SK-N-SH (cell line): ENCODE measurements around the gene SERPIND1. TPM values are rescaled to one million over a fixed set of nuclear protein-coding genes. Genes with fewer than 3 reads are reported as not detected.

Source experiments
- CTCF ChIA-PET: fragments of 300-600, 350-600 bp; formaldehyde crosslinking; extraction: SDS; loops from one replicate; lab custom pipeline; 2021; lab: Yijun Ruan, JAX
- POLR2A ChIA-PET: fragments of 350-600 bp; sonication (Branson Sonifier 250); formaldehyde crosslinking; extraction: SDS; loops from one replicate; lab custom pipeline; 2020; ENCODE audit warnings: antibody characterized with exemption, inconsistent platforms; lab: Yijun Ruan, JAX
- DNase-seq: peaks from one replicate; pipeline ENCODE4 v3.0.0; 2012
- H2AFZ ChIP-seq: fragments of 200-600 bp; sonication (generic); 2 replicates; pipeline ENCODE4 v1.8.1; 2016; ENCODE audit warnings: antibody characterized with exemption, mild to moderate bottlenecking, low read depth
- H3F3A ChIP-seq: fragments of 200-600 bp; sonication (generic); replicated peaks from 2 replicates; pipeline ENCODE3; 2016; ENCODE audit warnings: antibody characterized with exemption, mild to moderate bottlenecking; ENCODE audit not compliant: insufficient read depth
- H3K27ac ChIP-seq, 2 experiments: fragments of 200-500 bp in 1 of 2; fragments of 200-600 bp in 1 of 2; sonication (Bioruptor generic) in 1 of 2; sonication (generic), shearing (Covaris generic) in 1 of 2; 2 replicates each; pipeline versions ENCODE4 v1.5.1 to v1.6.1; 2014 to 2016; ENCODE audit warnings: low read depth in 2 of 2, inconsistent platforms in 1 of 2, low read length in 1 of 2, mild to moderate bottlenecking in 1 of 2, mixed read lengths in 1 of 2
- H3K27me3 ChIP-seq: fragments of 200-600 bp; sonication (generic), shearing (Covaris generic); 2 replicates; pipeline ENCODE4 v1.6.1; 2016; ENCODE audit warnings: mixed run types; ENCODE audit not compliant: insufficient read depth
- H3K36me3 ChIP-seq, 2 experiments: fragments of 200-500 bp in 1 of 2; fragments of 200-600 bp in 1 of 2; sonication (Bioruptor generic) in 1 of 2; sonication (generic) in 1 of 2; replicated peaks in 1 of 2; 2 replicates each; pipeline versions ENCODE3 to v1.5.1; 2014 to 2016; ENCODE audit warnings: low read length in 1 of 2, mild to moderate bottlenecking in 1 of 2; ENCODE audit not compliant: insufficient read depth in 2 of 2, control insufficient read depth in 1 of 2
- H3K4me1 ChIP-seq, 2 experiments: fragments of 200-500 bp in 1 of 2; fragments of 200-600 bp in 1 of 2; sonication (Bioruptor generic) in 1 of 2; sonication (generic), shearing (Covaris generic) in 1 of 2; 2 replicates each; pipeline versions ENCODE4 v1.5.1 to v1.6.1; 2014 to 2016; ENCODE audit warnings: low read depth in 1 of 2, low read length in 1 of 2, mixed run types in 1 of 2; ENCODE audit not compliant: insufficient read depth in 2 of 2, control insufficient read depth in 1 of 2
- H3K4me2 ChIP-seq: fragments of 200-600 bp; sonication (generic), shearing (Covaris generic); 2 replicates; pipeline ENCODE4 v1.6.1; 2017; ENCODE audit warnings: mixed run types
- H3K4me3 ChIP-seq, 2 experiments: fragments of 200-500 bp in 1 of 2; fragments of 200-600 bp in 1 of 2; sonication (Bioruptor generic) in 1 of 2; sonication (generic), shearing (Covaris generic) in 1 of 2; 2 replicates each; pipeline versions ENCODE4 v1.5.1 to v1.8.1; 2014 to 2016; ENCODE audit warnings: low read depth in 2 of 2, inconsistent platforms in 1 of 2, low read length in 1 of 2, mild to moderate bottlenecking in 1 of 2, mixed read lengths in 1 of 2, moderate library complexity in 1 of 2
- H3K79me2 ChIP-seq: fragments of 200-600 bp; sonication (generic); 2 replicates; pipeline ENCODE4 v1.8.1; 2017; ENCODE audit warnings: mild to moderate bottlenecking; ENCODE audit not compliant: insufficient read depth
- H3K9ac ChIP-seq: fragments of 200-600 bp; sonication (generic); 2 replicates; pipeline ENCODE4 v1.6.1; 2017; ENCODE audit warnings: mixed run types
- H3K9me2 ChIP-seq: fragments of 200-600 bp; sonication (generic); 2 replicates; pipeline ENCODE4 v1.6.1; 2017; ENCODE audit warnings: mixed run types
- H3K9me3 ChIP-seq: fragments of 200-600 bp; sonication (generic); 2 replicates; pipeline ENCODE4 v1.6.1; 2017; ENCODE audit warnings: mixed run types, mild to moderate bottlenecking, moderate library complexity
- H4K20me1 ChIP-seq: fragments of 200-600 bp; sonication (generic); 2 replicates; pipeline ENCODE4 v1.6.1; 2017; ENCODE audit warnings: mild to moderate bottlenecking, mixed run types; ENCODE audit not compliant: insufficient read depth
- CHD2 ChIP-seq: fragments of 150-350 bp; IDR thresholded peaks from 2 replicates; pipeline ENCODE4 v1.6.1; 2018; ENCODE audit warnings: low read length; ENCODE audit not compliant: partially characterized antibody
- ELF1 ChIP-seq: IDR thresholded peaks from 2 replicates; pipeline ENCODE4 v1.4.0; 2012
- FOXJ3 ChIP-seq: sonication (generic); formaldehyde crosslinking; IDR thresholded peaks from 2 replicates; pipeline ENCODE4 v1.5.1; 2020; ENCODE audit warnings: mild to moderate bottlenecking, missing genetic modification reagents
- FOXM1 ChIP-seq: IDR thresholded peaks from 2 replicates; pipeline ENCODE4 v1.4.0; 2012; ENCODE audit warnings: low read depth, mild to moderate bottlenecking
- GABPA ChIP-seq: IDR thresholded peaks from 2 replicates; pipeline ENCODE4 v1.4.0; 2012; ENCODE audit warnings: low read depth, mild to moderate bottlenecking
- GATA2 ChIP-seq: sonication (generic); formaldehyde crosslinking; IDR thresholded peaks from 2 replicates; pipeline ENCODE4 v1.5.0; 2020; ENCODE audit warnings: mild to moderate bottlenecking, missing genetic modification reagents
- MXI1 ChIP-seq: IDR thresholded peaks from 2 replicates; pipeline ENCODE4 v1.6.1; 2012; ENCODE audit warnings: mild to moderate bottlenecking, low read depth, low read length, improper control_type of control experiment
- SIN3A ChIP-seq: IDR thresholded peaks from 2 replicates; pipeline ENCODE4 v1.6.1; 2012; ENCODE audit warnings: low read depth, mild to moderate bottlenecking, low read length, moderate library complexity, borderline replicate concordance
- SMC3 ChIP-seq: IDR thresholded peaks from 2 replicates; pipeline ENCODE4 v1.6.1; 2012; ENCODE audit warnings: low read depth, low read length, improper control_type of control experiment
- TAF1 ChIP-seq: IDR thresholded peaks from 2 replicates; pipeline ENCODE4 v1.6.1; 2012; ENCODE audit warnings: low read depth, mild to moderate bottlenecking, low read length, moderate library complexity, borderline replicate concordance
- YY1 ChIP-seq: IDR thresholded peaks from 2 replicates; pipeline ENCODE4 v1.4.0; 2012; ENCODE audit warnings: low read depth, mild to moderate bottlenecking
- ZBTB33 ChIP-seq: IDR thresholded peaks from 2 replicates; pipeline ENCODE4 v1.4.0; 2012; ENCODE audit warnings: low read depth, borderline replicate concordance
- WGBS: methylation state at CpG from one replicate; pipeline ENCODE4 v1.1.6; 2017; ENCODE audit warnings: low lambda C conversion rate; 5-methylcytosine and 5-hydroxymethylcytosine counted together
- polyA plus RNA-seq, 3 experiments: library from polyadenylated mRNA; depleted of rRNA; stranded (reverse); fragments of >200 nt; gene quantifications; 2 replicates each; pipeline ENCODE4 v1.2.3, GENCODE V29; 2012
- TF ChIP-seq, protein P1 (sequence below): IDR thresholded peaks from 2 replicates; pipeline ENCODE4 v1.4.0; 2012; ENCODE audit warnings: low read depth, borderline replicate concordance
- TF ChIP-seq, protein P2 (sequence below): IDR thresholded peaks from 2 replicates; pipeline ENCODE4; 2012
- TF ChIP-seq, protein P3 (sequence below): IDR thresholded peaks from 2 replicates; pipeline ENCODE4 v1.4.0; 2012; ENCODE audit warnings: low read depth

The SERPIND1 gene
- polyA plus RNA-seq, 1 of the 3 experiments (the other 2 are of a cell fraction) = not detected

- TF ChIP-seq GABPA = no peak
- TF ChIP-seq, protein P1, sequence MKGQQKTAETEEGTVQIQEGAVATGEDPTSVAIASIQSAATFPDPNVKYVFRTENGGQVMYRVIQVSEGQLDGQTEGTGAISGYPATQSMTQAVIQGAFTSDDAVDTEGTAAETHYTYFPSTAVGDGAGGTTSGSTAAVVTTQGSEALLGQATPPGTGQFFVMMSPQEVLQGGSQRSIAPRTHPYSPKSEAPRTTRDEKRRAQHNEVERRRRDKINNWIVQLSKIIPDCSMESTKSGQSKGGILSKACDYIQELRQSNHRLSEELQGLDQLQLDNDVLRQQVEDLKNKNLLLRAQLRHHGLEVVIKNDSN = no peak
- TF ChIP-seq CHD2 = no peak
- no peak for TF ChIP-seq FOXM1
- no peak for TF ChIP-seq TAF1
- TF ChIP-seq, protein P2, sequence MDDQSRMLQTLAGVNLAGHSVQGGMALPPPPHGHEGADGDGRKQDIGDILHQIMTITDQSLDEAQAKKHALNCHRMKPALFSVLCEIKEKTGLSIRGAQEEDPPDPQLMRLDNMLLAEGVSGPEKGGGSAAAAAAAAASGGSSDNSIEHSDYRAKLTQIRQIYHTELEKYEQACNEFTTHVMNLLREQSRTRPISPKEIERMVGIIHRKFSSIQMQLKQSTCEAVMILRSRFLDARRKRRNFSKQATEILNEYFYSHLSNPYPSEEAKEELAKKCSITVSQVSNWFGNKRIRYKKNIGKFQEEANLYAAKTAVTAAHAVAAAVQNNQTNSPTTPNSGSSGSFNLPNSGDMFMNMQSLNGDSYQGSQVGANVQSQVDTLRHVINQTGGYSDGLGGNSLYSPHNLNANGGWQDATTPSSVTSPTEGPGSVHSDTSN = no peak
- TF ChIP-seq SIN3A = no peak
- no peak for TF ChIP-seq SMC3
- TF ChIP-seq ZBTB33 = no peak
- no peak for TF ChIP-seq MXI1
- no peak for TF ChIP-seq ELF1
- TF ChIP-seq, protein P3, sequence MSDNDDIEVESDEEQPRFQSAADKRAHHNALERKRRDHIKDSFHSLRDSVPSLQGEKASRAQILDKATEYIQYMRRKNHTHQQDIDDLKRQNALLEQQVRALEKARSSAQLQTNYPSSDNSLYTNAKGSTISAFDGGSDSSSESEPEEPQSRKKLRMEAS = no peak
- no peak for TF ChIP-seq GATA2 (CRISPR knock-in tag)
- no peak for TF ChIP-seq FOXJ3 (CRISPR knock-in tag)
- no peak for TF ChIP-seq YY1
- POLR2A ChIA-PET = no interaction called here
- CTCF ChIA-PET = interaction anchor here (1.8 kb wide), 1 partner anchor 9 kb away, joined by 9 read pairs; no protein-coding TSS in a partner anchor
These were observed 39.1 kb downstream of the SERPIND1 start for GRCh38 chr22:20813056-20813455.

More at GRCh38 chr22:20813056-20813455, 39.1 kb downstream of the SERPIND1 start:
- H3K27ac ChIP-seq = no peak overlapping the region
- H3F3A ChIP-seq = peaks cover under 1% of the 10 kb centered on the region
- over 99% methylated on average over 4 of the region's 4 CpGs for WGBS
- H2AFZ ChIP-seq = no peak overlapping the region
- H3K4me1 ChIP-seq = no peaks in the 10 kb centered on the region
- H3K9me2 ChIP-seq = no peaks in the 10 kb centered on the region
- DNase-seq = no peak
- H3K79me2 ChIP-seq = no peaks in the 10 kb centered on the region
- no peak overlapping the region for H3K9ac ChIP-seq
- H3K4me2 ChIP-seq = no peak overlapping the region
- H3K36me3 ChIP-seq = peaks cover 24 to 36% of the 10 kb centered on the region in 2 experiments
- no peaks in the 10 kb centered on the region for H4K20me1 ChIP-seq
- H3K27me3 ChIP-seq = no peaks in the 10 kb centered on the region
- H3K4me3 ChIP-seq = no peak overlapping the region
- H3K9me3 ChIP-seq = no peaks in the 10 kb centered on the region
